Neural progenitor cell (in vitro differentiated cells): Measurements from ENCODE around the gene POU6F2. TPM values are rescaled to one million over a fixed set of nuclear protein-coding genes. Genes with fewer than 3 reads are reported as not detected.

Source experiments
- DNase-seq: peaks from one replicate; pipeline ENCODE4 v3.0.0-alpha.2; 2016; ENCODE audit warnings: low spot score
- H2AFZ ChIP-seq: fragments of 200-600 bp; sonication (generic); replicated peaks from 2 replicates; pipeline ENCODE4 v1.6.1; 2016; ENCODE audit warnings: antibody characterized with exemption
- H3F3A ChIP-seq: fragments of 200-600 bp; sonication (generic); 2 replicates; pipeline ENCODE4 v1.6.1; 2016; ENCODE audit warnings: antibody characterized with exemption, low read depth
- H3K27ac ChIP-seq: fragments of 200-600 bp; sonication (generic); 2 replicates; pipeline ENCODE4 v1.5.1; 2016; ENCODE audit warnings: mild to moderate bottlenecking
- H3K27me3 ChIP-seq: fragments of 200-600 bp; sonication (generic); 2 replicates; pipeline ENCODE4 v1.6.1; 2016; ENCODE audit warnings: mild to moderate bottlenecking, moderate library complexity
- H3K36me3 ChIP-seq: fragments of 200-600 bp; sonication (generic); 2 replicates; pipeline ENCODE4 v1.5.1; 2016
- H3K4me1 ChIP-seq: fragments of 200-600 bp; sonication (generic); 2 replicates; pipeline ENCODE4 v1.6.1; 2016; ENCODE audit warnings: mixed run types
- H3K4me2 ChIP-seq: fragments of 200-600 bp; sonication (generic); 2 replicates; pipeline ENCODE4 v1.6.1; 2016
- H3K4me3 ChIP-seq: fragments of 200-600 bp; sonication (generic); 2 replicates; pipeline ENCODE4 v1.5.1; 2016
- H3K79me2 ChIP-seq: fragments of 200-600 bp; sonication (generic); 2 replicates; pipeline ENCODE4 v1.6.1; 2016; ENCODE audit warnings: low read depth
- H3K9ac ChIP-seq: fragments of 200-600 bp; sonication (generic); 2 replicates; pipeline ENCODE4 v1.6.1; 2016
- H3K9me3 ChIP-seq: fragments of 200-600 bp; sonication (generic); 2 replicates; pipeline ENCODE4 v1.5.1; 2016; ENCODE audit warnings: low read depth
- H4K20me1 ChIP-seq: fragments of 200-600 bp; sonication (generic); 2 replicates; pipeline ENCODE4 v1.6.1; 2016; ENCODE audit warnings: low read depth
- H3K27ac Mint-ChIP-seq: 3 replicates; pipeline ENCODE4 v1.8.0; 2021; ENCODE audit warnings: mixed read lengths
- H3K27me3 Mint-ChIP-seq: 2 replicates; pipeline ENCODE4 v1.8.0; 2022; ENCODE audit warnings: low read depth, mild to moderate bottlenecking, inconsistent platforms, moderate library complexity, mixed read lengths; ENCODE audit not compliant: insufficient read depth
- H3K36me3 Mint-ChIP-seq: 3 replicates; pipeline ENCODE4 v1.8.0; 2021; ENCODE audit warnings: mixed read lengths
- H3K4me1 Mint-ChIP-seq: 3 replicates; pipeline ENCODE4 v1.8.0; 2021; ENCODE audit warnings: mixed read lengths
- H3K4me3 Mint-ChIP-seq: 3 replicates; pipeline ENCODE4 v1.8.0; 2021; ENCODE audit warnings: mild to moderate bottlenecking, moderate library complexity, mixed read lengths
- H3K9me3 Mint-ChIP-seq: 3 replicates; pipeline ENCODE4 v1.8.0; 2020; ENCODE audit warnings: mixed read lengths
- EZH2 ChIP-seq: fragments of 200-600 bp; sonication (generic); IDR thresholded peaks from 2 replicates; pipeline ENCODE4 v1.6.1; 2017; ENCODE audit warnings: antibody characterized with exemption, mild to moderate bottlenecking, moderate library complexity
- EZH2phosphoT487 ChIP-seq: fragments of 200-600 bp; sonication (generic); IDR thresholded peaks from 2 replicates; pipeline ENCODE4 v1.6.1; 2017; ENCODE audit warnings: antibody characterized with exemption
- small RNA-seq: library from RNA; depleted of rRNA; stranded (forward); fragments of <200 nt; gene quantifications from one replicate; pipeline ENCODE3, GENCODE V24; 2015
- total RNA-seq: library from RNA; depleted of rRNA; stranded (reverse); fragments of >200 nt; gene quantifications from 2 replicates; pipeline ENCODE4 v1.2.3, GENCODE V29; 2015; ENCODE audit warnings: low replicate concordance
- TF ChIP-seq, protein P1 (sequence below): fragments of 200-600 bp; sonication (generic); IDR thresholded peaks from 2 replicates; pipeline ENCODE4 v1.5.1; 2017; ENCODE audit warnings: antibody characterized with exemption, mild to moderate bottlenecking

The POU6F2 gene
- total RNA-seq, 1 donor from 2014 or later: 3.4 TPM

DNA sequence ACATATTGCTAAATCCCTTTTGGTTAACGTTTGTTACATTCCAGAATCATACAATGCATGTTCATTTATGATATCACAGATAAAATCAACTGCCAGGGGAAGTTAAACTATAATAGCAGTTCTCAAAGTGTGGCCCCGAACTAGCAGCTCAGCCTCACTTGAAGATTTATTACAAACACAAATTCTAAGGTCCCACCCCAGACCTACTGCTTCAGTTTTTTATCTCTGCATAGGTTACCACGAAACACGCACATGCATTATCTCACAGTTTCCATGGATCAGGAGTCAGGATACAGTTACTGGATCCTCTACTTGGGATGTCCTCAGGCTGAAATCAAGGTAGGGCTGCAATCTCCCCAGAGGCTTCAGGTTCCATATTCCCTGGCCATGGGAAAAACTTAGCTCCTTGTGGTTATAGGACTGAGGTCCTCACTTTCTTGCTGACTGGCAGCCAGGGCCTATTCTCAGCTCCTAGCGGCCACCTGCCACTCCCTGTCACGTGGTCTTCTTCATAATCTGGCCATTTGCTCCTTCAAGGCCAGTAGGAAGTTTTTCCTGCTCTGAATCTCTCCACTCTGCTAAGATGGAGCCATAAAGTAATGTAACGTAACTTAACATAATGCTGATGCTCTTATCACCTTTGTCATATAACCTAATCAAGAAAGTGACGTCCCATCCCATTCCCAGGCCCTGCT, 538.0 kb downstream of the POU6F2 start:
- Histone ChIP-seq H3F3A (peaks cover 5% of the 10 kb centered on the region), H3K4me2 (no peak overlapping the region), H3K4me3 (no peak overlapping the region), H3K36me3 (no peaks in the 10 kb centered on the region), H4K20me1 (no peaks in the 10 kb centered on the region), H3K4me1 (no peaks in the 10 kb centered on the region), H3K9me3 (no peaks in the 10 kb centered on the region), H3K79me2 (no peaks in the 10 kb centered on the region), H3K27me3 (no peaks in the 10 kb centered on the region), H3K27ac (no peak overlapping the region), H2AFZ (no peak overlapping the region), H3K9ac (no peak overlapping the region)
- H3K4me3 Mint-ChIP-seq: no peak overlapping the region
- H3K27me3 Mint-ChIP-seq: peaks cover 5% of the 10 kb centered on the region
- H3K27ac Mint-ChIP-seq: peak overlapping the region; percentile 2
- DNase-seq: no peak
- no peak for TF ChIP-seq EZH2
- TF ChIP-seq, protein P1, sequence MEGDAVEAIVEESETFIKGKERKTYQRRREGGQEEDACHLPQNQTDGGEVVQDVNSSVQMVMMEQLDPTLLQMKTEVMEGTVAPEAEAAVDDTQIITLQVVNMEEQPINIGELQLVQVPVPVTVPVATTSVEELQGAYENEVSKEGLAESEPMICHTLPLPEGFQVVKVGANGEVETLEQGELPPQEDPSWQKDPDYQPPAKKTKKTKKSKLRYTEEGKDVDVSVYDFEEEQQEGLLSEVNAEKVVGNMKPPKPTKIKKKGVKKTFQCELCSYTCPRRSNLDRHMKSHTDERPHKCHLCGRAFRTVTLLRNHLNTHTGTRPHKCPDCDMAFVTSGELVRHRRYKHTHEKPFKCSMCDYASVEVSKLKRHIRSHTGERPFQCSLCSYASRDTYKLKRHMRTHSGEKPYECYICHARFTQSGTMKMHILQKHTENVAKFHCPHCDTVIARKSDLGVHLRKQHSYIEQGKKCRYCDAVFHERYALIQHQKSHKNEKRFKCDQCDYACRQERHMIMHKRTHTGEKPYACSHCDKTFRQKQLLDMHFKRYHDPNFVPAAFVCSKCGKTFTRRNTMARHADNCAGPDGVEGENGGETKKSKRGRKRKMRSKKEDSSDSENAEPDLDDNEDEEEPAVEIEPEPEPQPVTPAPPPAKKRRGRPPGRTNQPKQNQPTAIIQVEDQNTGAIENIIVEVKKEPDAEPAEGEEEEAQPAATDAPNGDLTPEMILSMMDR: no peak
- TF ChIP-seq EZH2phosphoT487: no peak
- peaks cover 2% of the 10 kb centered on the region for H3K4me1 Mint-ChIP-seq
- H3K36me3 Mint-ChIP-seq: no peaks in the 10 kb centered on the region
- no peaks in the 10 kb centered on the region for H3K9me3 Mint-ChIP-seq

DNA sequence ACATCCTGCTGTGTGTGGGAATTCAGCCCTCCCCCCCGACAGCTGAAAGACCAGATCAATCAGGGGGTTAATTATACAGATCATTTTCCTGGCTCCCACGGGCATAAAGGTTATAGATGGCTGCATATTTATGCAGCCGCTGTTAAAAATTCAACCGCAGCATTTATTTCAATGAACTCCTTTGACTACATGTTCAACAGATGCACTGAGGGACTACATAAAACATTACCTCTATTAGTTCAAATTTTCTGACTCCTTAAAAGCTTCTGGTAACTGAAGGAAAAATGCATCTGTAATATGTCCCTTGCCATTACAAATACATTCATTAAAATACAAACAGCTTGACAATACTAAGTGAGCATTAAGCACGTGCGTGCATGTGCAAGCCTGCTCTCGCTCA, 538.8 kb downstream of the POU6F2 start:
- H3K36me3 ChIP-seq: no peaks in the 10 kb centered on the region
- no peaks in the 10 kb centered on the region for H3K4me1 ChIP-seq
- no peaks in the 10 kb centered on the region for H3K9me3 ChIP-seq
- Mint-ChIP-seq H3K9me3 (no peaks in the 10 kb centered on the region), H3K4me3 (no peak overlapping the region), H3K27ac (no peak overlapping the region), H3K27me3 (peaks cover 5% of the 10 kb centered on the region), H3K4me1 (peaks cover 2% of the 10 kb centered on the region), H3K36me3 (no peaks in the 10 kb centered on the region)
- no peaks in the 10 kb centered on the region for H3K79me2 ChIP-seq
- TF ChIP-seq EZH2phosphoT487 (no peak), EZH2 (no peak)
- TF ChIP-seq, protein P1: no peak
- no peak for DNase-seq
- H3K27me3 ChIP-seq: no peaks in the 10 kb centered on the region
- H3K9ac ChIP-seq: no peak overlapping the region
- H3K27ac ChIP-seq: no peak overlapping the region
- H2AFZ ChIP-seq: no peak overlapping the region
- no peak overlapping the region for H3K4me3 ChIP-seq
- H4K20me1 ChIP-seq: no peaks in the 10 kb centered on the region
- no peak overlapping the region for H3K4me2 ChIP-seq
- peaks cover 5% of the 10 kb centered on the region for H3F3A ChIP-seq

DNA sequence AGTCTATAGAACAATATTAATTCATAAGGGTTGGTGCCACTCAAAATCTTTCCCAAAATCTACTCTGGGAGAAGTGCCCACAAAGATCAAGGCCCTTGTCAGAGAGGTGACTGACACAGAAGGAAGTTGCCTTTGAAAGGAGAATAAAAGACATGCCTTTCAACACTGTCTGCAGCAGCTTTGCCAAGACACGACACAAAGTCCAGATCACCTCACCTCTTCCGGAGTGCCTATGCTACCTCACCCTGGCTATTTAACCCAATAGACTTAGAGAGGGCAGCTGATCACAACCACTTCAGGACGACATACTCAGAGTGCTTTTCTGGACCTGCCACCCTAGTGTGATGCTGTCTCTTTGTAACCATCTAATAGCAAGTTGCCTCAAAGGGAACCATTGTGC, 539.5 kb downstream of the POU6F2 start:
- no peak overlapping the region for H3K27ac Mint-ChIP-seq
- H3K4me2 ChIP-seq: no peak overlapping the region
- no peaks in the 10 kb centered on the region for H3K27me3 ChIP-seq
- H3K36me3 ChIP-seq: no peaks in the 10 kb centered on the region
- H3F3A ChIP-seq: peaks cover 5% of the 10 kb centered on the region
- no peak overlapping the region for H2AFZ ChIP-seq
- no peak overlapping the region for H3K27ac ChIP-seq
- no peaks in the 10 kb centered on the region for H3K4me1 ChIP-seq
- H3K4me3 Mint-ChIP-seq: no peak overlapping the region
- peaks cover 5% of the 10 kb centered on the region for H3K27me3 Mint-ChIP-seq
- peaks cover 2% of the 10 kb centered on the region for H3K4me1 Mint-ChIP-seq
- no peaks in the 10 kb centered on the region for H3K79me2 ChIP-seq
- no peak overlapping the region for H3K9ac ChIP-seq
- no peaks in the 10 kb centered on the region for H3K9me3 ChIP-seq
- H3K4me3 ChIP-seq: no peak overlapping the region
- no peaks in the 10 kb centered on the region for H4K20me1 ChIP-seq
- no peak for DNase-seq
- TF ChIP-seq, protein P1: no peak
- TF ChIP-seq EZH2: no peak
- no peak for TF ChIP-seq EZH2phosphoT487
- H3K9me3 Mint-ChIP-seq: no peaks in the 10 kb centered on the region
- H3K36me3 Mint-ChIP-seq: no peaks in the 10 kb centered on the region

Small RNAs within 50 kb of the gene (small RNA-seq; reads per million reads assigned to genes)
- 0.09 reads per million for gene SNORA20B

Other genes with a start within 250 kb of the POU6F2 start
- 49.0 and 92.3 TPM in 2 replicates for gene VPS41, start 68.7 kb upstream of the POU6F2 start, total RNA-seq